ENCODE results near the gene PPFIA2.

The PPFIA2 gene

GRCh38 chr12:81518638-81519037, 240.5 kb downstream of the PPFIA2 start:
- H3K27me3 ChIP-seq (ENCODE audit: insufficient read depth, low read length), result no peaks in the 10 kb centered on the region
- no peaks in the 10 kb centered on the region for H3K9me2 ChIP-seq (ENCODE audit: low read depth, low read length)
- H3K36me3 ChIP-seq (ENCODE audit: insufficient read depth, low read length), result no peaks in the 10 kb centered on the region
- H3K4me2 ChIP-seq (ENCODE audit: low read length), result no peak overlapping the region
- no peak overlapping the region for H3K9ac ChIP-seq (ENCODE audit: low read length)
- no peaks in the 10 kb centered on the region for H4K20me1 ChIP-seq (ENCODE audit: insufficient read depth, low read length)
- no peak overlapping the region for H2AFZ ChIP-seq (ENCODE audit: low read length)
- TF ChIP-seq CTCF (IDR thresholded peaks at IDR 0.05; ENCODE audit: low read length) (no peak), EZH2 (IDR thresholded peaks at IDR 0.05; ENCODE audit: borderline replicate concordance, low read length) (no peak)
- H3K4me1 ChIP-seq (ENCODE audit: insufficient read depth, low read length, severe bottlenecking), result peaks cover 13% of the 10 kb centered on the region
- H3K79me2 ChIP-seq (ENCODE audit: insufficient read depth, low read length), result no peaks in the 10 kb centered on the region
- H3K9me3 ChIP-seq (ENCODE audit: low read length), result no peaks in the 10 kb centered on the region
- no peak overlapping the region for H3K27ac ChIP-seq (ENCODE audit: low read depth, low read length, poor library complexity, severe bottlenecking)
- H3F3A ChIP-seq (ENCODE audit: insufficient read depth, low read length), result no peaks in the 10 kb centered on the region
- H3K4me3 ChIP-seq (ENCODE audit: low read depth, low read length, poor library complexity, severe bottlenecking), result no peak overlapping the region

- Histone ChIP-seq H3K36me3 (ENCODE audit: insufficient read depth, low read length) (no peaks in the 10 kb centered on the region), H3K4me3 (ENCODE audit: low read depth, low read length, poor library complexity, severe bottlenecking) (no peak overlapping the region), H4K20me1 (ENCODE audit: insufficient read depth, low read length) (no peaks in the 10 kb centered on the region), H3K79me2 (ENCODE audit: insufficient read depth, low read length) (no peaks in the 10 kb centered on the region), H3K9me2 (ENCODE audit: low read depth, low read length) (no peaks in the 10 kb centered on the region), H3K9ac (ENCODE audit: low read length) (no peak overlapping the region), H3K4me2 (ENCODE audit: low read length) (no peak overlapping the region), H3K4me1 (ENCODE audit: insufficient read depth, low read length, severe bottlenecking) (peaks cover 13% of the 10 kb centered on the region), H3K27me3 (ENCODE audit: insufficient read depth, low read length) (no peaks in the 10 kb centered on the region), H2AFZ (ENCODE audit: low read length) (no peak overlapping the region), H3K27ac (ENCODE audit: low read depth, low read length, poor library complexity, severe bottlenecking) (no peak overlapping the region), H3K9me3 (ENCODE audit: low read length) (no peaks in the 10 kb centered on the region), H3F3A (ENCODE audit: insufficient read depth, low read length) (no peaks in the 10 kb centered on the region)
- TF ChIP-seq CTCF (IDR thresholded peaks at IDR 0.05; ENCODE audit: low read length), result no peak
- no peak for TF ChIP-seq EZH2 (IDR thresholded peaks at IDR 0.05; ENCODE audit: borderline replicate concordance, low read length)
These were observed 241.9 kb downstream of the PPFIA2 start for GRCh38 chr12:81517296-81517695.

- no peaks in the 10 kb centered on the region for H4K20me1 ChIP-seq (ENCODE audit: insufficient read depth, low read length)
- no peak overlapping the region for H2AFZ ChIP-seq (ENCODE audit: low read length)
- no peaks in the 10 kb centered on the region for H3F3A ChIP-seq (ENCODE audit: insufficient read depth, low read length)
- H3K27me3 ChIP-seq (ENCODE audit: insufficient read depth, low read length), result no peaks in the 10 kb centered on the region
- no peaks in the 10 kb centered on the region for H3K36me3 ChIP-seq (ENCODE audit: insufficient read depth, low read length)
- H3K79me2 ChIP-seq (ENCODE audit: insufficient read depth, low read length), result no peaks in the 10 kb centered on the region
- no peak overlapping the region for H3K27ac ChIP-seq (ENCODE audit: low read depth, low read length, poor library complexity, severe bottlenecking)
- H3K9me3 ChIP-seq (ENCODE audit: low read length), result no peaks in the 10 kb centered on the region
- TF ChIP-seq EZH2 (IDR thresholded peaks at IDR 0.05; ENCODE audit: borderline replicate concordance, low read length), result no peak
- TF ChIP-seq CTCF (IDR thresholded peaks at IDR 0.05; ENCODE audit: low read length), result no peak
- H3K4me1 ChIP-seq (ENCODE audit: insufficient read depth, low read length, severe bottlenecking), result no peaks in the 10 kb centered on the region
- no peak overlapping the region for H3K4me3 ChIP-seq (ENCODE audit: low read depth, low read length, poor library complexity, severe bottlenecking)
- H3K4me2 ChIP-seq (ENCODE audit: low read length), result no peak overlapping the region
- H3K9ac ChIP-seq (ENCODE audit: low read length), result no peak overlapping the region
- H3K9me2 ChIP-seq (ENCODE audit: low read depth, low read length), result no peaks in the 10 kb centered on the region
These were observed 256.0 kb downstream of the PPFIA2 start for GRCh38 chr12:81502912-81503695.
